KMS-11 (cell line): ENCODE data around the gene ANO9.

Source experiments
- H2AFZ ChIP-seq: fragments of 200-600 bp; sonication (generic); 2 replicates; pipeline ENCODE4 v1.6.1; 2016; ENCODE audit warnings: antibody characterized with exemption, mixed run types, low read depth
- H3K27ac ChIP-seq: fragments of 200-600 bp; sonication (generic); 2 replicates; pipeline ENCODE4 v1.6.1; 2016; ENCODE audit warnings: mild to moderate bottlenecking, mixed run types
- H3K27me3 ChIP-seq: fragments of 200-600 bp; sonication (generic); 2 replicates; pipeline ENCODE4 v1.6.1; 2017; ENCODE audit warnings: mild to moderate bottlenecking, low read depth, mixed run types, moderate library complexity; ENCODE audit not compliant: insufficient read depth
- H3K36me3 ChIP-seq: fragments of 200-600 bp; sonication (generic); 2 replicates; pipeline ENCODE4 v1.6.1; 2017; ENCODE audit warnings: mild to moderate bottlenecking, mixed run types; ENCODE audit not compliant: insufficient read depth
- H3K4me1 ChIP-seq: fragments of 200-600 bp; sonication (generic); 2 replicates; pipeline ENCODE4 v1.6.1; 2016; ENCODE audit warnings: mild to moderate bottlenecking, low read depth, mixed run types; ENCODE audit not compliant: poor library complexity, severe bottlenecking
- H3K4me2 ChIP-seq: fragments of 200-600 bp; sonication (generic); 2 replicates; pipeline ENCODE4 v1.7.0; 2016; ENCODE audit warnings: mild to moderate bottlenecking, mixed run types
- H3K4me3 ChIP-seq: fragments of 200-600 bp; sonication (generic); IDR thresholded peaks from 2 replicates; pipeline ENCODE4 v1.6.1; 2017; ENCODE audit warnings: low read depth, low read length, mixed read lengths; ENCODE audit not compliant: insufficient read depth
- H3K79me2 ChIP-seq: fragments of 200-600 bp; sonication (generic); 2 replicates; pipeline ENCODE4 v1.6.1; 2016; ENCODE audit warnings: low read depth, mixed run types; ENCODE audit not compliant: insufficient read depth
- H3K9ac ChIP-seq: fragments of 200-600 bp; sonication (generic); 2 replicates; pipeline ENCODE4 v1.6.1; 2016; ENCODE audit warnings: mild to moderate bottlenecking, mixed run types
- H4K20me1 ChIP-seq: fragments of 200-600 bp; sonication (generic); 2 replicates; pipeline ENCODE4 v1.6.1; 2016; ENCODE audit warnings: mild to moderate bottlenecking, mixed run types; ENCODE audit not compliant: insufficient read depth
- TF ChIP-seq, protein P1 (sequence below): fragments of 200-600 bp; sonication (generic); conservative IDR thresholded peaks from 2 replicates; pipeline ENCODE4 v1.6.1; 2017; ENCODE audit warnings: low read depth, mild to moderate bottlenecking, antibody characterized with exemption, low read length, moderate library complexity, mixed read lengths

ANO9 gene

DNA sequence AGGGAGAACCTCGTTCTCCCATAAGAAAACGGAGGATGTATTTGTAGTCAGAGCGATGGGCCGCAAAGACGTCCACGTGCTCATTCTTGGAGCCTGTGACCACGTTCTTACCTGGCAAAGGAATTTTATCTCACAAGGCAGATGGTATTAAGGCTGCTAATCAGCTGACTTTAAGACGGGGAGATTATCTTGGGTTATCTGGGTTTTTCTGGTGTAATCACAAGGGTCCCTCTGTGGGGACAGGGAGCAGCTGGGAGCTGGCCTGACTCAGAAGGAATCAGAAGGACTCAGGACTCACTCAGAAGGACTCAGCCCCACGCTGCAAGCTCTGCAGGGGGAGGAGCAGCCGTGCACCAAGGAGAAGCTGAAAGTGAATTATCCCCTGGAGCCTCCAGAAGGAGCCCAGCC lies 19.6 kb downstream of the ANO9 start:
- no peak overlapping the region for H3K4me2 ChIP-seq
- no peaks in the 10 kb centered on the region for H3K4me1 ChIP-seq
- H3K4me3 ChIP-seq, result no peak overlapping the region
- no peaks in the 10 kb centered on the region for H3K36me3 ChIP-seq
- no peaks in the 10 kb centered on the region for H4K20me1 ChIP-seq
- peaks cover 25% of the 10 kb centered on the region; the same call in 1 of the 2 replicates for H3K27me3 ChIP-seq
- H3K9ac ChIP-seq, result no peak overlapping the region
- TF ChIP-seq, protein P1, sequence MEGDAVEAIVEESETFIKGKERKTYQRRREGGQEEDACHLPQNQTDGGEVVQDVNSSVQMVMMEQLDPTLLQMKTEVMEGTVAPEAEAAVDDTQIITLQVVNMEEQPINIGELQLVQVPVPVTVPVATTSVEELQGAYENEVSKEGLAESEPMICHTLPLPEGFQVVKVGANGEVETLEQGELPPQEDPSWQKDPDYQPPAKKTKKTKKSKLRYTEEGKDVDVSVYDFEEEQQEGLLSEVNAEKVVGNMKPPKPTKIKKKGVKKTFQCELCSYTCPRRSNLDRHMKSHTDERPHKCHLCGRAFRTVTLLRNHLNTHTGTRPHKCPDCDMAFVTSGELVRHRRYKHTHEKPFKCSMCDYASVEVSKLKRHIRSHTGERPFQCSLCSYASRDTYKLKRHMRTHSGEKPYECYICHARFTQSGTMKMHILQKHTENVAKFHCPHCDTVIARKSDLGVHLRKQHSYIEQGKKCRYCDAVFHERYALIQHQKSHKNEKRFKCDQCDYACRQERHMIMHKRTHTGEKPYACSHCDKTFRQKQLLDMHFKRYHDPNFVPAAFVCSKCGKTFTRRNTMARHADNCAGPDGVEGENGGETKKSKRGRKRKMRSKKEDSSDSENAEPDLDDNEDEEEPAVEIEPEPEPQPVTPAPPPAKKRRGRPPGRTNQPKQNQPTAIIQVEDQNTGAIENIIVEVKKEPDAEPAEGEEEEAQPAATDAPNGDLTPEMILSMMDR, result no peak
- H3K79me2 ChIP-seq, result no peaks in the 10 kb centered on the region
- no peak overlapping the region for H2AFZ ChIP-seq
- no peak overlapping the region for H3K27ac ChIP-seq

- TF ChIP-seq, protein P1, result no peak
- H3K79me2 ChIP-seq, result no peaks in the 10 kb centered on the region
- no peak overlapping the region for H3K4me3 ChIP-seq
- H3K9ac ChIP-seq, result no peak overlapping the region
- H2AFZ ChIP-seq, result no peak overlapping the region
- H3K36me3 ChIP-seq, result no peaks in the 10 kb centered on the region
- no peaks in the 10 kb centered on the region for H4K20me1 ChIP-seq
- H3K27me3 ChIP-seq, result peaks cover 37% of the 10 kb centered on the region
- H3K4me2 ChIP-seq, result no peak overlapping the region
- H3K27ac ChIP-seq, result no peak overlapping the region
- H3K4me1 ChIP-seq, result no peaks in the 10 kb centered on the region
Measured at GRCh38 chr11:420911-421321, 20.9 kb downstream of the ANO9 start.

GRCh38 chr11:420054-420910 lies 21.5 kb downstream of the ANO9 start:
- Histone ChIP-seq H3K4me2 (no peak overlapping the region), H3K27me3 (peaks cover 43% of the 10 kb centered on the region), H2AFZ (no peak overlapping the region), H3K27ac (no peak overlapping the region), H3K9ac (no peak overlapping the region), H4K20me1 (no peaks in the 10 kb centered on the region), H3K79me2 (no peaks in the 10 kb centered on the region), H3K4me1 (no peaks in the 10 kb centered on the region), H3K36me3 (no peaks in the 10 kb centered on the region), H3K4me3 (no peak overlapping the region)
- TF ChIP-seq, protein P1, result no peak

- H3K4me1 ChIP-seq, result no peaks in the 10 kb centered on the region
- H3K9ac ChIP-seq, result no peak overlapping the region
- no peak overlapping the region for H3K4me2 ChIP-seq
- no peak overlapping the region for H2AFZ ChIP-seq
- H3K36me3 ChIP-seq, result no peaks in the 10 kb centered on the region
- H3K4me3 ChIP-seq, result no peak overlapping the region
- H3K27ac ChIP-seq, result no peak overlapping the region
- H3K79me2 ChIP-seq, result no peaks in the 10 kb centered on the region
- peaks cover 47% of the 10 kb centered on the region for H3K27me3 ChIP-seq
- H4K20me1 ChIP-seq, result no peaks in the 10 kb centered on the region
- TF ChIP-seq, protein P1, result no peak
Measured at GRCh38 chr11:419248-420005, 22.4 kb downstream of the ANO9 start.
